SK-N-SH (cell line): ENCODE results near the gene DMD.

ENCODE experiments used
- EP300 ChIP-seq, 2 experiments: IDR thresholded peaks; 2 replicates each; pipeline versions ENCODE4 v1.4.0 to v1.6.1; 2012; ENCODE audit warnings: borderline replicate concordance in 1 of 2, low read depth in 1 of 2, low read length in 1 of 2
- EZH2phosphoT487 ChIP-seq: fragments of 200-600 bp; sonication (generic); IDR thresholded peaks from 2 replicates; pipeline ENCODE4 v1.6.1; 2017; ENCODE audit warnings: low read depth, mixed run types, mild to moderate bottlenecking, antibody characterized with exemption, moderate library complexity, borderline replicate concordance
- FOSL2 ChIP-seq: IDR thresholded peaks from 2 replicates; pipeline ENCODE4 v1.4.0; 2012; ENCODE audit warnings: low read depth, mild to moderate bottlenecking, moderate library complexity, borderline replicate concordance
- GATA2 ChIP-seq: sonication (generic); formaldehyde crosslinking; IDR thresholded peaks from 2 replicates; pipeline ENCODE4 v1.5.0; 2020; ENCODE audit warnings: mild to moderate bottlenecking, missing genetic modification reagents
- JUND ChIP-seq: IDR thresholded peaks from 2 replicates; pipeline ENCODE4 v1.4.0; 2012
- MEF2A ChIP-seq: IDR thresholded peaks from 2 replicates; pipeline ENCODE4 v1.4.0; 2012; ENCODE audit warnings: low read depth, borderline replicate concordance
- NFIC ChIP-seq: IDR thresholded peaks from 2 replicates; pipeline ENCODE4 v1.4.0; 2012; ENCODE audit warnings: borderline replicate concordance
- POLR2AphosphoS5 ChIP-seq: IDR thresholded peaks from 2 replicates; pipeline ENCODE4 v1.6.1; 2012; ENCODE audit warnings: low read depth, low read length
- RAD21 ChIP-seq: IDR thresholded peaks from 2 replicates; pipeline ENCODE4 v1.6.1; 2012; ENCODE audit warnings: mild to moderate bottlenecking, low read length
- RXRA ChIP-seq: IDR thresholded peaks from 2 replicates; pipeline ENCODE4 v1.4.0; 2012; ENCODE audit warnings: low read depth, mild to moderate bottlenecking, borderline replicate concordance
- SMC3 ChIP-seq: IDR thresholded peaks from 2 replicates; pipeline ENCODE4 v1.6.1; 2012; ENCODE audit warnings: low read depth, low read length, improper control_type of control experiment
- TAF1 ChIP-seq: IDR thresholded peaks from 2 replicates; pipeline ENCODE4 v1.6.1; 2012; ENCODE audit warnings: low read depth, mild to moderate bottlenecking, low read length, moderate library complexity, borderline replicate concordance
- TF ChIP-seq, protein P1 (sequence below): fragments of 200-600 bp; sonication (generic); IDR thresholded peaks from 2 replicates; pipeline ENCODE4 v1.6.1; 2017; ENCODE audit warnings: antibody characterized with exemption, mild to moderate bottlenecking, moderate library complexity

DNA sequence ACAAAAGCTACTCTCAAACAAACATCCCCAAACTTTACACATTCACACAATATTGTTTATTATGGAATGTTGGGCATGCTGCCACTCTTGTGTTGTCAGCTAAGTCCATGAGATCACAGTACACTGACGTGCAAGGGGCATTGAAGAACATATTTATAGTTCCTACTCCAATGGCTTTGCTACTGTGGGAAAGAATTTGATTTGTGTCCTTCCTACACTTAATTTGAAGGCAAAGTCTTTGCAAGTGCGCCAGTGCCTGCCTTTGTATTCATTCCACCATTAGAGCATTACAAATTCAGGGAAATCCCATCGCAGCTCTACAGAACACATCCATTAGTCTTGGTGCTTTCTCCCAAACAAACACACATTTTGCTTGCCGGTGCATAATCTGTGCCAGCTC is 2094.1 kb downstream of the DMD start:
- TF ChIP-seq SMC3 (no peak), MEF2A (no peak), RAD21 (no peak), POLR2AphosphoS5 (no peak), JUND (no peak), TAF1 (no peak), NFIC (no peak), RXRA (no peak), FOSL2 (no peak), GATA2 (CRISPR knock-in tag) (no peak), EP300 (IDR thresholded peaks at IDR 0.05; ENCODE audit: borderline replicate concordance in 1 of 2, low read depth in 1 of 2, low read length in 1 of 2) (no peak), EZH2phosphoT487 (no peak)
- TF ChIP-seq, protein P1, sequence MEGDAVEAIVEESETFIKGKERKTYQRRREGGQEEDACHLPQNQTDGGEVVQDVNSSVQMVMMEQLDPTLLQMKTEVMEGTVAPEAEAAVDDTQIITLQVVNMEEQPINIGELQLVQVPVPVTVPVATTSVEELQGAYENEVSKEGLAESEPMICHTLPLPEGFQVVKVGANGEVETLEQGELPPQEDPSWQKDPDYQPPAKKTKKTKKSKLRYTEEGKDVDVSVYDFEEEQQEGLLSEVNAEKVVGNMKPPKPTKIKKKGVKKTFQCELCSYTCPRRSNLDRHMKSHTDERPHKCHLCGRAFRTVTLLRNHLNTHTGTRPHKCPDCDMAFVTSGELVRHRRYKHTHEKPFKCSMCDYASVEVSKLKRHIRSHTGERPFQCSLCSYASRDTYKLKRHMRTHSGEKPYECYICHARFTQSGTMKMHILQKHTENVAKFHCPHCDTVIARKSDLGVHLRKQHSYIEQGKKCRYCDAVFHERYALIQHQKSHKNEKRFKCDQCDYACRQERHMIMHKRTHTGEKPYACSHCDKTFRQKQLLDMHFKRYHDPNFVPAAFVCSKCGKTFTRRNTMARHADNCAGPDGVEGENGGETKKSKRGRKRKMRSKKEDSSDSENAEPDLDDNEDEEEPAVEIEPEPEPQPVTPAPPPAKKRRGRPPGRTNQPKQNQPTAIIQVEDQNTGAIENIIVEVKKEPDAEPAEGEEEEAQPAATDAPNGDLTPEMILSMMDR, result no peak
